Activated CD8-positive, alpha-beta memory T cell treated with anti-CD3 and anti-CD28 coated beads, Interleukin-2, amount 50 U/mL, for 1 hour (primary cell): ENCODE measurements around the gene EVPL.
"Not testable (repeated sequence)": the region's sequence is repeated elsewhere in the genome, so short reads cannot be mapped to it uniquely, and the experiment has no call there.

Experiments
- DNase-seq: peaks from one replicate; pipeline ENCODE4 v3.0.0-alpha.2; 2020; ENCODE audit errors: extremely low read depth

Gene EVPL

GRCh38 chr17:75996665-75997590 lies 30.2 kb downstream of the EVPL start:
- DNase-seq = no peak

GRCh38 chr17:75995385-75995925 lies 31.7 kb downstream of the EVPL start:
- DNase-seq = no peak

- no peak for DNase-seq
Observed at GRCh38 chr17:75994802-75995370, 32.2 kb downstream of the EVPL start.

DNA sequence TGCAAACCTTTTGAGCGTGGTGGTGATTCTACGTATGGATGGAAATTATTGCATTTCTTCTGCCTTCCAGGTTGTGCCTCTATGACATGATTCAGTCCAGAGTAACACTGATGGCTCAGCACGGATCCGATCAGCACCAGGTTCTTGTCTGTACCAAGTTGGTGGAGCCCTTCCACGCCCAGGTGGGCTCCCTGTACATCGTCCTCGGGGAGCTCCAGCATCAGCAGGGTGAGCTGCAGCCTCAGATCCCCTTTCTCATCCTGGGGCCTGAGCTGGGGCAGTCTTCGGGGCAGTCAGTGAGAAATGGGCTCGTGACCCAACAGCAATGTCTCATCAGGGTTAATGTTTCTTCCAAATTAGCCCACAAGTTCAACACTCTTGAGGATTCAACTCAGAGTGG lies 35.7 kb downstream of the EVPL start:
- no peak for DNase-seq

DNA sequence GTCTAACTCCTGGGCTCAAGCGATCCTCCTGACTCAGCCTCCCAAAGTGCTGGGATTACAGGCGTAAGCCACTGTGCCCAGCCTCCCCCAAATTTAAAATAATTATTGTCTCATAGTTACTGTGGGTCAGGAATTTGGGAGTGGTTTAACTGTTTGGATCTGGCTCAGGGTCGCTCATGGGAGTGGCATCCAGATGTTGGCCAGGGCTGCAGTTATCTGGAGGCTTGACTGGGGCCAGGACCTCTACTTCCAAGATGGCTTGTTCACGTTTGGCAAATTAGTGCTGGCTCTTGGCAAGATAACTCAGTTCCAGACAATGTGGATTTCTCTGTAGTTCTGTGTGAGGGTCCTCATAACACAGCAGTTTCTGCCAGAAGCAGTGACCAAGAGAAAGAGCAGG lies 40.1 kb downstream of the EVPL start:
- no peak for DNase-seq

DNA sequence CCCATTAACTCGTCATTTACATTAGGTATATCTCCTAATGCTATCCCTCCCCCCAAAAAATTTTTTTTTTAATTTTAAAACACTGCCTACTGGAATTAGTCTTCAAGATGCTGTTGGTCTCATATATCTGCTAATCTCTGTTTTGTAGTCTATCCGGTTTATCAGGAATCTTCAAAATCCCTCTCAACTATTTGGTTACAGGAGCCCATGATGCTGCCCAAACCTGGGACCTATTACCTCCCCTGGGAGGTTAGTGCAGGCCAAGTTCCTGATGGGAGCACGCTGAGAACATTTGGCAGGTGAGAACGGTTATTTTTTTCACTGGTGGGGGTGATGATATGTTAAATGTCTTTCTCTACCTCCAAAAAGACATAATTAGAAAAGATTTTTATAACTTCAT lies 41.1 kb downstream of the EVPL start:
- DNase-seq = no peak

- no peak for DNase-seq
Observed at GRCh38 chr17:75983501-75984181, 43.5 kb downstream of the EVPL start.

DNA sequence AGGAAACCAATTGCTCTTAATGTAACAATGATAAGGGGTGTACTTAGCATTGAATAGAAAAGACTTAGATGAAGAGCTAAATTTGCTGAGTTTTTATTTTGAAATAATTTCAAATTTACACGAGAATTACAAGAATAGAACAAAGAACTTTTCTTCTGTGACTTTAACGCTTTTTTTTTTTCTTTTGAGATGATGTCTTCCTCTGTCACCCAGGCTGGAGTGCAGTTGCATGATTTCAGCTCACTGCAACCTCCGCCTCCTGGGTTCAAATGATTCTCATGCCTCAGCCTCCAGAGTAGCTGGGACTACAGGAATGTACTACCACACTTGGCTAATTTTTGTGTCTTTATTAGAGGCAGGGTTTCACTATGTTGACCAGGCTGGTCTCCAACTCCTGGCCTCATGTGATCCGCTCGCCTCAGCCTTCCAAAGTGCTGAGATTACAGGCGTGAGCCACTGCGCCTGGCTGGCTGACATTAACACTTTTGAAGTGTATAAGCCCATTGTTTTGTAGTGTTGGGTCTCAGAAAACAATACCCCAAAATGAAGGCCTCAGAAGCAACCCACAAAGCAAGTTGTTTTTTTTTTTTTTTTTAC lies 46.0 kb downstream of the EVPL start:
- no peak for DNase-seq

GRCh38 chr17:75980188-75981018 lies 46.7 kb downstream of the EVPL start:
- DNase-seq = no peak

DNA sequence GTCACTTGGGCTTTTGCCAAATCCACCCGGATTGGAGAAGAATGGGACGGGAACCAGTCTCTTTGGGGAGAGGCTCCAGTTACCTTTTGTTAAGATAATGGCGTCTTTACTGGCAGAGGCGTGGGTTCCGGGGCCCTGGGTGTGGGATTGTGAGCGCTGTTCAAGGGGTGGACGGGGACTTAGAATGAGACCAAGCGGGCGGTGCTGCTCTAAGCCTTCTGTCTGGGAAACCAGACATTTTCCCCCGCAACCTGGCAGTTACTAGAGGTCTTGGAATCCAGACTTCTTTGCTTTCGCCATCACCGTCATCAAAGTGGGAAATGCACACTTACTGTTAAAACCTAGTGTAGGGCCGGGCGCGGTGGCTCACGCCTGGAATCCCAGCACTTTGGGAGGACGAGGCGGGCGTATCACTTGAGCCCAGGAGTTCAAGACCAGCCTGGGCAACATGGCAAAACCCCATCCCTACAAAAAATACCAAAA lies 47.4 kb downstream of the EVPL start:
- DNase-seq = no peak

DNA sequence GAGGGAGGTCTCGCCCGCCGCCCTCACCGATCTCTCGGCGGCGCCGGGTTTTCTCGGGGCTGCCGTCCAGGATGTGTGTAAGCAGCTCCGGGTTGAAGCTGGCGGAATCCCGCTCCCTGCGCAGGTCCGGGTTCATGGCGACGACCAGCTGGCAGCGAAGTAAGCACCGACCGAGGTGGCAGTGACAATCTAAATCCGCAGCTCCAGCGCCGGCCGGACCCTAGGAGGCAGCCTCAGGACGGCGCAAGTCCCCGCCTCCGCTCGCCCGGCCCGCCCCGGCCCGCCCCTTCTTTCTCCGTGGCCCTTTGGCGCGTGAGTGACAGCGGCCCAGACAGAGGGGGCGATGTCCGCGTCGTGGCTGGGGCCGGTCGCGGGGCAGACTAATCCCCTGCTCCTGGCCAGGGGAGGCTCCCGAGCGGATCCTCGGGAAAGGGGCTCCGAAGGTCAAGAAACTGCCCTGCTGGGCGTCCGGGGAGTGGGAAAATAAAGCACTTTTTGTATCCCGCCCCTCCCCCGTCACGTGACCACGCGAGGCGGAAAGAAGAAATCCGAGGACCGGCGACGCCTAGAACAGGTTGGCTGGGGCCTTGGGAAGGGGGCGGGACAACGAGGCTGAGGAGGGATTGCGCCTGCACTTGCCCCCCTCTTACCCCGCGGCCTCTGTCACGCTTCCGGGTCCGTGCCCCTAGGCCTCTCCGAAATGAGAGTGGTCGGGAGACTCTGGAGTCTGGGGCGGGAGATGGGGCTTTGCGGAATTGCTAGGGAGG lies 48.0 kb downstream of the EVPL start, which contains the start of the genes ACOX1 and TEN1:
ACOX1 (minus strand) TSS at position 229 of the 767 bp plus-strand sequence; CDS start at position 136, 93 bp downstream.
TEN1 (plus strand) TSS at position 303 of the 767 bp plus-strand sequence. CDS start 6,953 bp downstream, outside the sequence.
- DNase-seq = peak; percentile 89

DNA sequence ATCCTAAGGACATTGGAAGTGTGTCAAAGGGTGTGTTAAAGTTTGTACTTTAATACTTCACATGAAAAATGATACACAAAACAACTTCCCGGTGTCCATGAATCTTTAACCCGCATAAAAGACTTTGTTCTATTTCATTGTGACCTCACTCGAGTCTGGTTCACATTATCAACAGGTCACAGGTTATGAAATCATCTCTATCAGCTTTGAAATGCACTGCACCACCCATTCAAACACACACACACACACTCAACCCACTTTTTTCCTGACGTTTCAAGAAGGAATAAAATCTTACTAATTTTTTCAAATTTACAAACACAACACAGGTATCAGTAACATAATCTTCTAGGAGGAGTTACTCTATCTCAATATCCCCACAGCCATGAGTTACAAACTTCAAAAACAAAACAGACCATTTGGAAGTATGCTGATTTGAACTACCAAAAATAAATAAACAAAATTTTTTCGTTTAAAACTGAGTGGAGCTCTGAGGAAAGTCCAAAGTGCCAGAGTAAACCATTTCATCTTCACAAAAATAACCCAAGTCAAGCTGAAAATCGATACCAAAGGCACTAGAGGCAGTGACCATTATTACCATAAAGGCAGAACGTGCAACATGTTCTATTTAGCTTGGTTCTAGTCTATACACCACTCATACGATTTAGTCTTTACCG lies 50.8 kb downstream of the EVPL start:
- no peak for DNase-seq

- no peak for DNase-seq
Observed at GRCh38 chr17:75975757-75976174, 51.3 kb downstream of the EVPL start.

- DNase-seq = not testable (repeated sequence)
Observed at GRCh38 chr17:75975187-75975586, 51.9 kb downstream of the EVPL start.

- DNase-seq = no peak
Observed at GRCh38 chr17:75970626-75971025, 56.5 kb downstream of the EVPL start.

DNA sequence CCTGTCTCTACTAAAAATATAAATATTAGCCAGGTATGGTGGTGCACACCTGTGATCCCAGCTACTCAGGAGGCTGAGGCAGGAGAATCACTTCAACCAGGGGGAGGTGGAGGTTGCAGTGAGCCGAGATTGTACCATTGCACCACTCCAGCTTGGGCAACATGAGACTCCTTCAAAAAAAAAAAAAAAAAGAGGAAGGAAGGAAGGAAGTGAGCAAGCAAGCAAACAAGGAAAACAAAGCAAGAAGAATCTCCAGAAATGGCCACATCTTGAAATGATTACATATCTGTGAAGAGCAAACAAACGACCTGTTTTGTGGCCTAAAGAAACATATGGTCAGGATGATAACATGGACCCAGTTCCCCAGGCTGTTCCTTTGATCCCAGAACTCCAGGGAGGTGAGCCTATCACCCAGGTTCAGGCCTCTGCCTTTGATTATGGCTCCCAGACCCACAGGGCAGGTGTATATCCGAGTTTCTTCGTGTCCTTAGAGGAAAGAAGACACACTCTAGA lies 57.0 kb downstream of the EVPL start:
- no peak for DNase-seq

- DNase-seq = not testable (repeated sequence)
Observed at GRCh38 chr17:75969044-75969443, 58.1 kb downstream of the EVPL start.

- DNase-seq = no peak
Observed at GRCh38 chr17:75965468-75965867, 61.6 kb downstream of the EVPL start.
